ENCODE results near the gene TMEM141. TPM values are rescaled to one million over a fixed set of nuclear protein-coding genes. Genes with fewer than 3 reads are reported as not detected.
"Not testable (repeated sequence)": the region's sequence is repeated elsewhere in the genome, so short reads cannot be mapped to it uniquely, and the experiment has no call there.

The TMEM141 gene
- total RNA-seq, 6 experiments from 2014 or later, result 46.5 to 105 (median 56.7) TPM

DNA sequence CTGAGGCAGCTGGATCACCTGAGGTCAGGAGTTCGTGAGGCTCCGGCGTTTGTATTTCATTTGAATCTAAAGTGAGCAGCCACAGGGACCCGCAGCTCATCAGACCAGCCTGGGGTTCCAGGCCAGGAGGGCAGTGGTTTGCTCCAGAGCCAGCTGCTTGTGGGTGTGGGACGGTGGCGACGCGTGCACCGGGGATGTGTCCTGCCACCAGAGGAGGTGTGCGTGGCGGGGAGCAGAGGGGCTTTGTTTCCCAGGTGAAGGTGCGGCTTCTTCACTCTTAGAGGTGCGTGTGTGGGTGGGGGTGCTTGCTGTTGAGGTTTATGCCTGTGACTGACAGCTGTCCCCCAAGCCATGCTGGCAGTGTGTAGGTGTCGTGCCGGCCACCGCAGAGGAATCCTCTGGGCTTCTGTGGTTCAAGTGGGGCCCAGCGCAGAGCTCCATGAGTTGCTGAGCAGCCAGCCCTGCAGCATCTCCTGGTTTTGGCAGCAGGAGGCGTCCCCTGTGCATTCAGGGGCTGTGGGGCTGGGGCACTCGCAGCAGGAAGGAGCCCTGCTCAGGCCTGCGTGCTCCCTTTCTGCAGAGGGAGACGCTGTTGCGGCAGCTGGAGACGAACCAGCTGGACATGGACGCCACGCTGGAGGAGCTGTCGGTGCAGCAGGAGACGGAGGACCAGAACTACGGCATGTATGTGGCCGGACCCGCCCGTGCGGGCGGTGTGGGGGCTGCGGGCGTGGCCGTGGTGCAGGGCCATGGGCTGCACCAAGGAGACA is 44.2 kb downstream of the TMEM141 start:
- no CpG with 5 or more reads among the region's 36 CpGs for WGBS (ENCODE audit: insufficient coverage, low coverage, low lambda C conversion rate, missing lambda C conversion rate)
- TF ChIP-seq, protein P1, sequence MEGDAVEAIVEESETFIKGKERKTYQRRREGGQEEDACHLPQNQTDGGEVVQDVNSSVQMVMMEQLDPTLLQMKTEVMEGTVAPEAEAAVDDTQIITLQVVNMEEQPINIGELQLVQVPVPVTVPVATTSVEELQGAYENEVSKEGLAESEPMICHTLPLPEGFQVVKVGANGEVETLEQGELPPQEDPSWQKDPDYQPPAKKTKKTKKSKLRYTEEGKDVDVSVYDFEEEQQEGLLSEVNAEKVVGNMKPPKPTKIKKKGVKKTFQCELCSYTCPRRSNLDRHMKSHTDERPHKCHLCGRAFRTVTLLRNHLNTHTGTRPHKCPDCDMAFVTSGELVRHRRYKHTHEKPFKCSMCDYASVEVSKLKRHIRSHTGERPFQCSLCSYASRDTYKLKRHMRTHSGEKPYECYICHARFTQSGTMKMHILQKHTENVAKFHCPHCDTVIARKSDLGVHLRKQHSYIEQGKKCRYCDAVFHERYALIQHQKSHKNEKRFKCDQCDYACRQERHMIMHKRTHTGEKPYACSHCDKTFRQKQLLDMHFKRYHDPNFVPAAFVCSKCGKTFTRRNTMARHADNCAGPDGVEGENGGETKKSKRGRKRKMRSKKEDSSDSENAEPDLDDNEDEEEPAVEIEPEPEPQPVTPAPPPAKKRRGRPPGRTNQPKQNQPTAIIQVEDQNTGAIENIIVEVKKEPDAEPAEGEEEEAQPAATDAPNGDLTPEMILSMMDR (IDR thresholded peaks at IDR 0.05), result no peak
- TF ChIP-seq POLR2A (IDR thresholded peaks at IDR 0.05), result no peak
- intact Hi-C loops (cut with DNase I), result no loop called here
- Histone ChIP-seq H3K36me3 (peaks cover 0 to 10% (median 3%) of the 10 kb centered on the region in 4 donors), H3K27me3 (no peaks in the 10 kb centered on the region), H3K9me3 (no peaks in the 10 kb centered on the region), H3K27ac (no peak overlapping the region), H3K4me3 (no peak overlapping the region), H3K4me1 (no peaks in the 10 kb centered on the region)
- ATAC-seq, result no peak
- peak in 2 of 3 donors; percentile 45 to 50 for DNase-seq

DNA sequence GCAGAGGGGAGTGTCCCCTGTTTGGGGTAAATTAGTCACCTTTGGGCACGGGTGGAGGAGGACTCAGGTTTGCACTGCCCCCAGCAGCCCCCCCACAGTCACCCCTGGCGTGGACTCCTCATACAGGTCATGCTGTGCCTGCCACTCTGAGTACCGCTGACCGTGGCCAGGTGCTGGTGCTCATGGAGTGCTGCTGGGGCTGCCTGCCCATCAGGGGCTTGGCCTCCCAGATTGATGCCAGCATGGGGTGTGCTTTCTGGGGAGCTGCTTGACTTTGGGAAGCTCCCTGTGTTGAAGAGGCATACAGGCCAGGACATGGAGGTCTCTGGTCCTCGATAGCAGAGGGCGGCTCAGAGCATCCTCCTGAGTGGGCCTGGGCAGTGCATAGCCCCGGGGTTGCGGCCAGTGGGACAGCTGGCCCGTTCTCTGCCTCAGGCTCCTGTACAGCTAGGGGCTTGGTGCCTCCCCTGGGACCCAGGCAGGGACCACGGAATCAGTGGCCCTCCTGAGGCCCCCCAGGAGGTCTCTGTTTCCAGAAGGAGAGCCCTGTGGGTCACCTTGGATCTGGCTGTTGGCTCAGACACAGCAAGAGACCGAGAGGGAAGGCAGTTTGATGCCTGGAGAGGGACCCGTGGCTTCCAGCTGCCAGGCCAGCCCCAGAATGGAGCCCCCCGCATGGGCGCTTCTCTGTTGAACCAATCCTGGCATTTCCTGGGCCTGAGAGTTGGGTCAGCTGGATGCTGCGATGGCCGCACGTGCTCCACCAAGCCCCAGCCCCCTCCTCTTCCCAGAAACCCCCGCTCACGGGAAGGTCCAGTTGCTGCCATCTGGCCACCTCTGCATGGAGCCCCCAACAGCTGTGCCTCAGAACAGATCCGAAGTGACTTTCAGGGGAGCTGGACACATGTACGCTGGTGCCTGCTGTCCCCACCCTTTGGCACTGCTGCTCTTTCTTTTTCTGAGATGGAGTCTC is 45.1 kb downstream of the TMEM141 start:
- no peaks in the 10 kb centered on the region for H3K9me3 ChIP-seq
- no CpG with 5 or more reads among the region's 21 CpGs for WGBS (ENCODE audit: insufficient coverage, low coverage, low lambda C conversion rate, missing lambda C conversion rate)
- peaks cover 0 to 6% (median 3%) of the 10 kb centered on the region in 4 donors for H3K36me3 ChIP-seq
- peaks cover 0 to 5% (median 0%) of the 10 kb centered on the region in 4 donors for H3K4me1 ChIP-seq
- no peak for TF ChIP-seq POLR2A (IDR thresholded peaks at IDR 0.05)
- TF ChIP-seq, protein P1 (IDR thresholded peaks at IDR 0.05), result no peak
- H3K4me3 ChIP-seq, result no peak overlapping the region
- no peaks in the 10 kb centered on the region for H3K27me3 ChIP-seq
- ATAC-seq (no peak), DNase-seq (peak; percentile 17 to 48 (median 44))
- intact Hi-C loops (cut with DNase I), result no loop called here
- no peak overlapping the region for H3K27ac ChIP-seq

DNA sequence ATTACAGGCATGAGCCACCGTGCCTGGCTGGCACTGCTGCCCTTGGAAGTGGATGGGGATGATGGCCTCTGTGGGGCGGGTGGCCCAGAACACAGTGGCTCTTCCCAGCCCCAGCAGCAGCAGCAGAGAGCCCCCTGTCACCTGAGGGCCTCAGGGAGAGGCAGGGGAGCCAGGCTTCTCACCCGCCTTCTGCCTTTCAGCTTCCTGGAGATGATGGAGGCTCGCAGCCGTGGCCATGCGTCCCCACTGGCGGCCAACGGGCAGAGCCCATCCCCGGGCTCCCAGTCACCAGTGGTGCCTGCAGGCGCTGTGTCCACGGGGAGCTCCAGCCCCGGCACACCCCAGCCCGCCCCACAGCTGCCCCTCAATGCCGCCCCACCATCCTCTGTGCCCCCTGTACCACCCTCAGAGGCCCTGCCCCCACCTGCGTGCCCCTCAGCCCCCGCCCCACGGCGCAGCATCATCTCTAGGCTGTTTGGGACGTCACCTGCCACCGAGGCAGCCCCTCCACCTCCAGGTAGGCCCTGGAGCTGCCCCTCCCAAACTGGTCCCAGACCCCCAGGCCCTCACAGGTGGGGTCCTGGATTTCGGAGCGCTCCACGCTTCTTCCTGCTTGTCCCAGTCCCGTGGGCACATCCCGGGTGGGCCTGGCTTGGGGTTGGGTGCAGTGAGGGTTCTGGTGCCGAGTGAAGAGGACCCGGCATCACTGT is 46.2 kb downstream of the TMEM141 start:
- no peak overlapping the region for H3K27ac ChIP-seq
- intact Hi-C loops (cut with DNase I), result no loop called here
- DNase-seq (peak in 1 of 3 donors; percentile 22), ATAC-seq (no peak)
- TF ChIP-seq POLR2A (IDR thresholded peaks at IDR 0.05), result no peak
- TF ChIP-seq, protein P1 (IDR thresholded peaks at IDR 0.05), result no peak
- 63% methylated on average over 1 of the region's 27 CpGs for WGBS (ENCODE audit: insufficient coverage, low coverage, low lambda C conversion rate, missing lambda C conversion rate)
- peaks cover 0 to 4% (median under 1%) of the 10 kb centered on the region in 4 donors for H3K36me3 ChIP-seq
- H3K27me3 ChIP-seq, result no peaks in the 10 kb centered on the region
- no peaks in the 10 kb centered on the region for H3K9me3 ChIP-seq
- H3K4me1 ChIP-seq, result peaks cover 0 to 16% (median 5%) of the 10 kb centered on the region in 4 donors
- no peak overlapping the region for H3K4me3 ChIP-seq

DNA sequence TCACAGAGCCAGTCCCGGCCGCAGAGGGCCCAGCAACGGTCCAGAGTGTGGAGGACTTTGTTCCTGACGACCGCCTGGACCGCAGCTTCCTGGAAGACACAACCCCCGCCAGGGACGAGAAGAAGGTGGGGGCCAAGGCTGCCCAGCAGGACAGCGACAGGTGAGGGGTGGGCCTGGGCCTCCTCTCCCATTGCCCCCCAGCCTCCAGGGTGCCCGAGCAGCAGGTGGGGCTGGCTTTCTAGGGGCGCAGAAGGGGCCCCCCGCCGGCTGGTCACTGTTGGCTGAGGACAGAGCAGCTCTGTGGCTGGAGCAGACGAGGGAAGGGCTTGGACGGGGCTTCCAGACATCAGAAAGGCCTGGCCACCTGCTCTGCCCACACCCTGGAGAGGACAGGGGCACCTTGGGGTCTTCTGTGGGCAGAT is 46.7 kb downstream of the TMEM141 start:
- H3K27ac ChIP-seq; intact Hi-C loops (cut with DNase I); H3K4me3 ChIP-seq; H3K9me3 ChIP-seq; H3K36me3 ChIP-seq; ATAC-seq; DNase-seq; H3K27me3 ChIP-seq: not testable (repeated sequence)
- peaks cover 0 to 20% (median 6%) of the 10 kb centered on the region in 4 donors for H3K4me1 ChIP-seq
- no CpG with 5 or more reads among the region's 15 CpGs for WGBS (ENCODE audit: insufficient coverage, low coverage, low lambda C conversion rate, missing lambda C conversion rate)
